Esophagus squamous epithelium (tissue), 5 donors: ENCODE measurements around the gene NMT1. TPM values are rescaled to one million over a fixed set of nuclear protein-coding genes. Genes with fewer than 3 reads are reported as not detected.

ENCODE experiments used
- DNase-seq: peaks from one replicate; lab custom pipeline; 2025; lab: John Stamatoyannopoulos, UW
- H3K27ac ChIP-seq, 4 donors: fragments of 200-600 bp; sonication (generic); one replicate each; pipeline ENCODE4 v1.5.1; 2016 to 2019; ENCODE audit warnings: mild to moderate bottlenecking in 1 of 4
- H3K27me3 ChIP-seq, 4 donors: fragments of 200-600 bp; sonication (generic); 1 replicate in 3 of 4; 2 replicates in 1 of 4; pipeline versions ENCODE4 v1.5.1 to v1.6.0; 2017 to 2021; ENCODE audit warnings: antibody characterized with exemption in 1 of 4
- H3K36me3 ChIP-seq, 3 donors: fragments of 200-600 bp; sonication (generic); one replicate each; pipeline ENCODE4 v1.5.1; 2016 to 2019
- H3K4me1 ChIP-seq, 3 donors: fragments of 200-600 bp; sonication (generic); one replicate each; pipeline ENCODE4 v1.5.1; 2017 to 2019
- H3K4me3 ChIP-seq, 4 donors: fragments of 200-600 bp; sonication (generic); 1 replicate in 3 of 4; 2 replicates in 1 of 4; pipeline ENCODE4 v1.5.1; 2016 to 2019; ENCODE audit warnings: mild to moderate bottlenecking in 2 of 4, moderate library complexity in 1 of 4
- H3K9me3 ChIP-seq, 3 donors: fragments of 200-600 bp; sonication (generic); one replicate each; pipeline ENCODE4 v1.5.1; 2016 to 2019
- CTCF ChIP-seq, 6 experiments: fragments of 450-650 bp in 4 of 6; fragments of 200-600 bp in 2 of 6; sonication (generic) in 2 of 6; IDR thresholded peaks; one replicate each; pipeline ENCODE4 v1.5.1; 2016 to 2019; ENCODE audit warnings: antibody characterized with exemption in 6 of 6, mild to moderate bottlenecking in 4 of 6, moderate library complexity in 4 of 6
- POLR2A ChIP-seq, 4 donors: fragments of 450-650 bp; IDR thresholded peaks; one replicate each; pipeline ENCODE4 v1.6.1; 2017; ENCODE audit warnings: antibody characterized with exemption in 4 of 4, mild to moderate bottlenecking in 4 of 4, moderate library complexity in 3 of 4
- WGBS, 2 donors: methylation state at CpG; one replicate each; pipeline ENCODE4 v1.1.5; 2018; 5-methylcytosine and 5-hydroxymethylcytosine counted together
- intact Hi-C: fragments of 100-400 bp; cut with DNase I; formaldehyde crosslinking; loops from one replicate; pipeline ENCODE4 v1.15.0; 2022
- total RNA-seq, 4 donors: library from RNA; depleted of rRNA; stranded (reverse); fragments of >200 nt; gene quantifications; one replicate each; pipeline ENCODE4 v1.1.0, GENCODE V29; 2016
- donor health status: DM: yes; HTN: yes; CAD: no.

Gene NMT1
- total RNA-seq, 4 donors from 2014 or later: 54.6 to 66.2 (median 57.8) TPM

GRCh38 chr17:45132320-45132571 lies 71.1 kb downstream of the NMT1 start, which contains the start of gene PLCD3:
PLCD3 (minus strand) TSS chr17:45132515; CDS start chr17:45132410, 105 bp downstream.
- no peaks in the 10 kb centered on the region for H3K9me3 ChIP-seq
- no peak for TF ChIP-seq CTCF (IDR thresholded peaks at IDR 0.05)
- TF ChIP-seq POLR2A (IDR thresholded peaks at IDR 0.05): peak in 1 of 4 donors; percentile 42
- peaks cover 43 to 81% (median 50%) of the 10 kb centered on the region in 3 donors for H3K4me1 ChIP-seq
- no CpG with 5 or more reads among the region's 36 CpGs for WGBS, 2 donors
- H3K4me3 ChIP-seq: peak within 1 kb of the TSS; percentile 78 to 98 (median 90)
- no peaks in the 10 kb centered on the region for H3K27me3 ChIP-seq
- intact Hi-C loops: loop anchor here (5.0 kb wide), 1 partner anchor 355 kb away; no protein-coding TSS in a partner anchor
- H3K27ac ChIP-seq: peak within 1 kb of the TSS; percentile 92 to 99 (median 98)
- no peaks in the 10 kb centered on the region for H3K36me3 ChIP-seq
- no peak for DNase-seq

DNA sequence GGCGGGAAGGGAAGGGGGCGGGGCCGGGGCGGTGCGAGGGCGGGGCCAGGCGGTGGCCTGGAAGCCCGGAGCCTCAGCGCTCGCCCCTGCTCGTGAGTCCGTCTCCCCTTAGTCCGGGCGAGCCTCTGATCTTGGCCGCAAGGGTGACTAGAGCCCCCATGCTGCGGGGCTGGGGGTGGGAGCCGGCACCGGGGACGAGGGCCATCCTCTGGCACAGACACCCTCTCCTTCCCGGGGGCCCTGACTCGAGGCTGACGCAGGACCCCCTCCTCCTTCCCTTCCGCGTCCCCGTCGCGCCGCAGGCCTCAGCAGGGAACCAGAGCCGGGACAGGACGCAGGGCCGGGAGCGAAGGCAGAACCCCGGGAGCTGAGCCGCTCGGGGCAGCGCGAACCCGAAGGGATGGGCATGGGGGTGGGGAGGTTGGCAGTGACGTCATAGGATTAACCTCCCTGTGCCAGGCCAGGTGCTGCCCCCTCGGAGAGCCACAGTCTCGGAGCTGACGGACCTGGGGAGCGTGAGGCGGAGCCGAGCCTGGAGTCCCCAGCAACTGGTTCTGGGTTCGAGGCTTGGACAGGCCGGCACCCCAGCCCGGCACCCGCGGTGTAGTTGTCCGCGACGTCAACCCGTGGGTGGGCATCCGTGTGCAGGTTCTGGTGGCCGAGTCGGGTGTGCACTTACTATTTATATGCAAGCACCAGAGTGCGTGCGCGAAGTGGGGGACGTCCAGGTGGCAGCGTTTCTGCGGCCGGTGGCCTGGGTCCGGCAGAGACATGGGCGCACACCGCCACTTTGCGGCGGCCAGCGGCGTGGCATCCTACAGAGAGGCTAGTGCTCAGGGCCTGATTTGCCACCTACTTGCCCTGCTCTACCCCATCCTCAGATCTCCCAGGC lies 71.7 kb downstream of the NMT1 start:
- Histone ChIP-seq H3K27me3 (no peaks in the 10 kb centered on the region), H3K9me3 (no peaks in the 10 kb centered on the region), H3K4me1 (peaks cover 38 to 81% (median 44%) of the 10 kb centered on the region in 3 donors), H3K27ac (peak overlapping the region; percentile 92 to 99 (median 98)), H3K36me3 (peaks cover 0 to 4% (median 0%) of the 10 kb centered on the region in 3 donors), H3K4me3 (peak overlapping the region; percentile 78 to 98 (median 90))
- WGBS, 2 donors: 1% methylated on average over 13 to 17 of the region's 71 CpGs
- peak; percentile 40 for DNase-seq
- intact Hi-C loops: loop anchor here (5.0 kb wide), 1 partner anchor 356 kb away; no protein-coding TSS in a partner anchor
- TF ChIP-seq POLR2A (IDR thresholded peaks at IDR 0.05) (peak in 2 of 4 donors; percentile 7 to 72), CTCF (IDR thresholded peaks at IDR 0.05) (peak; percentile 78 to 96 (median 87))

DNA sequence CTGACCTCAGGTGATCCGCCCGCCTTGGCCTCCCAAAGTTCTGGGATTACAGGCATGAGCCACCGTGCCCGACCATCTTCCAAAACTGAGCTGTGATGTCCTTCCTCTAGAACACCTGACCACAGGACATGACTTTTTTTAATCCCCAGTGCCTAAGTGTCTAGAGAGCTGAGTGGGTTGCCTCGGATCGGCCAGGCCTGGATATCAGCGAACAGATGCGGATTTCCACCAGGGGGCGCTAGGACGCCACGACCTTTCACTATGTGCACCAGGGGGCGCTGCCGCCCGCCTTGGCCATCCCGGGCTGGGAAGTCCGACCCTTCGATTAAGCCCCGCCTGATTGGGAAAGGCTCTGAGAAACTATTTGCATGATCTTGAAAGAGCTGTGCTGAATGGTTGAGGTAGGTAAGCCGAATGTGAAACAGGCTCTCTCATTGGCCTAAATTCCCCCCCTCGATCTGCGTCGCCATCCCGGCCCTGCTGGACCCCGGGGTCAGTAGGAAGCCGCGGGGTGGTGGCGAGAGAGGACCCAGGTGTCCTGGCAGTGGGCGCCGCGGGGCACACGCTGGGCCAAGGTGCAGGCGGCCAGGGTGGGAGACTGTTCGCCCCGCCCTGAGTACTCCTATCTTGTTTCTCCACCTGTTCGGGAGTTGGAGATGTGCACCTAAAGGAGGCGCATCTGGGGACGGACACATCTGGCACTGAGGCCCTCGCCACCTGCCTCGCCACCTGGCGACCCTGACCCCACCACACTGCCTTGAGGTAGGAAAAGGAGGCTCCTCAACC lies 74.3 kb downstream of the NMT1 start, which contains the start of gene ACBD4:
Gene ACBD4 (plus strand): TSS at position 496 of the 786 bp plus-strand sequence. CDS start 458 bp downstream, outside the sequence.
- H3K4me3 ChIP-seq: peak within 1 kb of the TSS; percentile 61 to 81 (median 71)
- H3K4me1 ChIP-seq: peaks cover 20 to 60% (median 26%) of the 10 kb centered on the region in 3 donors
- H3K9me3 ChIP-seq: no peaks in the 10 kb centered on the region
- TF ChIP-seq POLR2A (IDR thresholded peaks at IDR 0.05): peak in 2 of 4 donors; percentile 43 to 68
- TF ChIP-seq CTCF (IDR thresholded peaks at IDR 0.05): peak; percentile 99 to 100 (median 100)
- H3K27ac ChIP-seq: peak within 1 kb of the TSS; percentile 83 to 92 (median 88)
- H3K36me3 ChIP-seq: peaks cover 0 to 18% (median 0%) of the 10 kb centered on the region in 3 donors
- DNase-seq: peak; percentile 86
- intact Hi-C loops: loop anchor here (1.0 kb wide), 1 partner anchor 62 kb away; no protein-coding TSS in a partner anchor
- WGBS, 2 donors: 0 to 22% methylated on average over 8 to 10 of the region's 40 CpGs
- no peaks in the 10 kb centered on the region for H3K27me3 ChIP-seq

- peaks cover 16 to 52% (median 20%) of the 10 kb centered on the region in 3 donors for H3K4me1 ChIP-seq
- no peaks in the 10 kb centered on the region for H3K27me3 ChIP-seq
- intact Hi-C loops: loop anchor here (1.0 kb wide), 1 partner anchor 61 kb away; no protein-coding TSS in a partner anchor
- no peaks in the 10 kb centered on the region for H3K9me3 ChIP-seq
- H3K27ac ChIP-seq: peak overlapping the region; percentile 83 to 92 (median 88)
- no peak for DNase-seq
- TF ChIP-seq CTCF (IDR thresholded peaks at IDR 0.05) (no peak), POLR2A (IDR thresholded peaks at IDR 0.05) (no peak)
- H3K4me3 ChIP-seq: peak overlapping the region; percentile 61 to 81 (median 71)
- WGBS, 2 donors: 44 to 56% methylated on average over 8 to 14 of the region's 21 CpGs
- peaks cover 0 to 18% (median 0%) of the 10 kb centered on the region in 3 donors for H3K36me3 ChIP-seq
Measured at GRCh38 chr17:45135978-45136791, 75.1 kb downstream of the NMT1 start.
